Measurements from ENCODE around the gene ABR. TPM values are rescaled to one million over a fixed set of nuclear protein-coding genes. Genes with fewer than 3 reads are reported as not detected.

ABR gene
- total RNA-seq, 1 donor from 2014 or later: 58.1 TPM

GRCh38 chr17:1030684-1031532 lies 148.9 kb downstream of the ABR start:
- no peak for DNase-seq

- no peak for DNase-seq
Measured at GRCh38 chr17:1029922-1030644, 149.7 kb downstream of the ABR start.

GRCh38 chr17:1029196-1029921 lies 150.4 kb downstream of the ABR start:
- no peak for DNase-seq

- DNase-seq: no peak
Measured at GRCh38 chr17:1027044-1027443, 152.7 kb downstream of the ABR start.

GRCh38 chr17:1026599-1026975 lies 153.2 kb downstream of the ABR start:
- DNase-seq: no peak

GRCh38 chr17:1025733-1026598 lies 153.8 kb downstream of the ABR start:
- DNase-seq: no peak

GRCh38 chr17:1024076-1024475 lies 155.7 kb downstream of the ABR start:
- DNase-seq: no peak

- no peak for DNase-seq
Measured at GRCh38 chr17:1022278-1023024, 157.3 kb downstream of the ABR start.

- DNase-seq: no peak
Measured at GRCh38 chr17:1021147-1021546, 158.6 kb downstream of the ABR start.

GRCh38 chr17:1019451-1019850 lies 160.3 kb downstream of the ABR start:
- DNase-seq: no peak

GRCh38 chr17:1018547-1018946 lies 161.2 kb downstream of the ABR start:
- no peak for DNase-seq

GRCh38 chr17:1013729-1014090 lies 166.1 kb downstream of the ABR start:
- no peak for DNase-seq

GRCh38 chr17:1012823-1013728 lies 166.7 kb downstream of the ABR start:
- no peak for DNase-seq

- DNase-seq: no peak
Measured at GRCh38 chr17:1011760-1012735, 167.7 kb downstream of the ABR start.

GRCh38 chr17:1011138-1011537 lies 168.6 kb downstream of the ABR start:
- no peak for DNase-seq

- no peak for DNase-seq
Measured at GRCh38 chr17:1010586-1010985, 169.2 kb downstream of the ABR start.

GRCh38 chr17:1010086-1010450 lies 169.7 kb downstream of the ABR start:
- DNase-seq: no peak

- no peak for DNase-seq
Measured at GRCh38 chr17:1009229-1010085, 170.3 kb downstream of the ABR start.
